Stimulated activated CD8-positive, alpha-beta memory T cell treated with anti-CD3 and anti-CD28 coated beads, Interleukin-2, amount 100 ng/mL, for 48 hours (primary cell): ENCODE results near the gene PRRT3.
"Not testable (repeated sequence)": the region's sequence is repeated elsewhere in the genome, so short reads cannot be mapped to it uniquely, and the experiment has no call there.

ENCODE experiments used
- DNase-seq, 2 donors: peaks; one replicate each; pipeline ENCODE4 v3.0.0-alpha.2; 2020; ENCODE audit warnings: low read depth in 2 of 2

The PRRT3 gene

DNA sequence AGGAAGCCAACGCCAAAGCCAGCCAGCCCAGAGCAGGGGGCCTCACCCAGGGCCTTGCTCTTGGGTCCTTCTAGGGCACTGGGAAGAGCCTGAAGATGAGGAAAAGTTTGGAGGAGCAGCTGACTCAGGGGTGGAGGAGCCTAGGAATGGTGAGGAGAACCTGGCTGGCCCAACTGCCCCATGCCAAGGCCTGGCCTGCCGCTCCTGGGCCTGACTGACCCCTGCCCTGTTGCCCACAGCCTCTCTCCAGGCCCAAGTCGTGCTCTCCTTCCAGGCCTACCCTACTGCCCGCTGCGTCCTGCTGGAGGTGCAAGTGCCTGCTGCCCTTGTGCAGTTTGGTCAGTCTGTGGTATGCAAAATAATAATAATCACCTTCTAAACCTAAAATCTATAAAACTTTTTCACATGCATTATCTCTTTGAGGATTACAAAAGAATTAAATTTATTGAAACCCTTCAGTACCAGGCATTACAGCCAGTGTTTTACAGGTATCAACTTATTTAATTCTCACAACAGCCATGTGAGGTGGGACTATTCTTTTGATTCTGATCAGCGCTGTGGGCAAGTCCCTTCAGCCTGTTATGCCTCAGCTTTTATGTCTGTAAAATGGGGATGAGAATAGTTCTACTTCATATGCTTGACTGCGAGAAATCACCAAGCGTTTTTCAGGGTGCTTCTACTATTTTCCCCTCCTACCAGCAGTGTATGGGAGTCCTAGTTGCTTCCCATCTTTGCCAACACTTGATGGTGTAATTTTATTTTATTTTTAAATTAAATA lies 33.8 kb downstream of the PRRT3 start:
- DNase-seq = no peak

DNA sequence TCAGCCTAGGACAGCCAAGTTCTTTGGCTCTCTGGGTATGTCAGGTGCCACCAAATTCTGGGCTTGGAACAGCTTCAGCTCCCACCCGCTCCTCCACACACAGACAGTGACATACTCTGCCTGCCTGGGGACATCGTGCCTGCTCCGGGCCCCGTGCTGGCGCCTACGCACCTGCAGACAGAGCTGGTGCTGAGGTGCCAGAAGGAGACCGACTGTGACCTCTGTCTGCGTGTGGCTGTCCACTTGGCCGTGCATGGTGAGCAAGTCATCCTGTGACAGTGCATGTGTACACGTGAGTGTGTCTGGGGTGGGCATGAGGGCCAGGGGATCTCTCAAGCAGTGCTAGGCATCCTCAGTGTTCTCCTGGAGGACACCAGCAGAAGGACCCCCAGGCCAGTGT lies 34.4 kb downstream of the PRRT3 start:
- no peak for DNase-seq

GRCh38 chr3:9916734-9917680 lies 35.2 kb downstream of the PRRT3 start, which contains the start of gene IL17RC:
IL17RC (plus strand) TSS chr3:9917098; CDS start chr3:9917316, 218 bp downstream.
- DNase-seq = peak in 1 of 2 donors; percentile 30

DNA sequence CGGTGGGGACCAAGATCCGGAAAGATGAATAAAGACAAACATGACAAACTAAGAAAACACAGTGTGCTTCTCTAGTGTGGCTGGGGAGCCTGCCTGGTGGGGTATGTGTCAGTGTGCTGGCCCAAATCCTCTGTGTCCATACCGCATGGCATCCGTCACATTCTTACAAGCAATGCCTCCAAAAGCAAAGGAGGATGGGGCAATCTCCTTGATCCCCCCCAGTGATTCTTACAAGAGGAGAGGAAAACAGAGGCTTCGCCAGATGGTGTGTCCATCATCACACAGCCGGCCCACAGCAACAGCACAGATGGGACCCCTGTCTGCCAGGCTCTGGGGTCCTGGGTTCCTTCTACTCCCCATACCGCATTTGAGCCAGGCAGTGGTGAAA lies 35.9 kb downstream of the PRRT3 start:
- DNase-seq = no peak

- peak; percentile 21 to 27 for DNase-seq
Observed at GRCh38 chr3:9915254-9916141, 36.7 kb downstream of the PRRT3 start.

- DNase-seq = no peak
Observed at GRCh38 chr3:9914559-9915253, 37.5 kb downstream of the PRRT3 start.

GRCh38 chr3:9914011-9914410 lies 38.2 kb downstream of the PRRT3 start:
- DNase-seq = no peak

GRCh38 chr3:9913601-9914000 lies 38.6 kb downstream of the PRRT3 start:
- no peak for DNase-seq

- DNase-seq = no peak
Observed at GRCh38 chr3:9912294-9912935, 39.8 kb downstream of the PRRT3 start.

DNA sequence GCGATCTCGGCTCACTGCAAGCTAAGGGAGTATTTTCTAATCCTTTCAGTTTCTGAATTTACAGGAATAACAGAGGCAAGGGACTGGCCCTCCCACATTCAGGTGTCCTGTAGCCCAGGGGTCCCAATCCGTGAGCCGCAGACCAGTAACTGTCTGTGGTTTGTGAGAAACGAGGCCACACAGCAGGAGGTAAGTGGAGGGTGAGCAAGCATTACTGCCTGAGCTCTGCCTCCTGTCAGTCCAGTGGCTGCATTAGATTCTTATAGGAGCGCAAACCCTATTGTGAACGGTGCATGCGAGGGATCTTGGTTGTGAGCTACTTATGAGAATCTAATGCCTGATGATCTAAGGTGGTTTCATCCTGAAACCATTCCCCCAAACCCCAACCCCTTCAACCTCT lies 40.3 kb downstream of the PRRT3 start:
- no peak for DNase-seq

DNA sequence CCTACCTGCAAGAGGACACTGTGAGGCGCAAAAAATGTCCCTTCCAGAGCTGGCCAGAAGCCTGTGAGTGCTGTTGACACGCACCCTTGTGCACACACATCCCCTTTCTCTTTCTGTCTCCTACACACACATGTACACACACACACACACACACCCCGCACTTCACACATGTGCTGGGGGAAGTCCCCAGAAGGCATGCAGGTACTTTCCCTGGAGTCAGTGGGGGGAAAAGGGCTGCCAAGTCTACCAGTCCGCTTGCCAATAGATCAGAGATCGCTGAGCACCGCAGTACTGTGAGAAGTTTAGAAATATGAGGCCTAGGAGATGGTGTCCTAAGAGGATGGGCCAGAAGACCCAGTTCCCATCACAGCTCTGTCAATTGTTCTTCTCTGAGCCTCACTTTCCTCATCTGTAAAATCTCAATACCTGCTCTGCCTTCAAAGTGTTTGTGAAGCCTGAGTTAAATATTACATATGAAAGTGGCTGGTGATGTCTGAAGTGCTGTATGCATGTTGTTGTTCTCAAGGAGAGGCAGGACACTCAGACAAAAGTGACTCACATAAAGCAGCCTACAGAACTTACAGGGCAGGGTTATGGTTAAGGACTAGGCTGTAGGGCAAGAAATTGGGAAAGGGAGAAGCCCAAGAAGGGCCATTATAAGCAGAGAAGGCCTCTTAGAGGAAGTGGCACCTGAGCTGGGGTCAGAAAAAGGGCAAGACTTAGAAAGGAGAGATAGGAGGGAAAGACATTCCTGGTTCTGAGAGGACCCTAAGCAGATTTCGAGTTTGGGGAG lies 42.8 kb downstream of the PRRT3 start:
- DNase-seq = no peak

- DNase-seq = no peak
Observed at GRCh38 chr3:9908286-9908685, 43.9 kb downstream of the PRRT3 start.

GRCh38 chr3:9906480-9906879 lies 45.7 kb downstream of the PRRT3 start:
- no peak for DNase-seq

- no peak for DNase-seq
Observed at GRCh38 chr3:9903904-9904303, 48.3 kb downstream of the PRRT3 start.

GRCh38 chr3:9903238-9903624 lies 49.0 kb downstream of the PRRT3 start:
- DNase-seq = no peak

DNA sequence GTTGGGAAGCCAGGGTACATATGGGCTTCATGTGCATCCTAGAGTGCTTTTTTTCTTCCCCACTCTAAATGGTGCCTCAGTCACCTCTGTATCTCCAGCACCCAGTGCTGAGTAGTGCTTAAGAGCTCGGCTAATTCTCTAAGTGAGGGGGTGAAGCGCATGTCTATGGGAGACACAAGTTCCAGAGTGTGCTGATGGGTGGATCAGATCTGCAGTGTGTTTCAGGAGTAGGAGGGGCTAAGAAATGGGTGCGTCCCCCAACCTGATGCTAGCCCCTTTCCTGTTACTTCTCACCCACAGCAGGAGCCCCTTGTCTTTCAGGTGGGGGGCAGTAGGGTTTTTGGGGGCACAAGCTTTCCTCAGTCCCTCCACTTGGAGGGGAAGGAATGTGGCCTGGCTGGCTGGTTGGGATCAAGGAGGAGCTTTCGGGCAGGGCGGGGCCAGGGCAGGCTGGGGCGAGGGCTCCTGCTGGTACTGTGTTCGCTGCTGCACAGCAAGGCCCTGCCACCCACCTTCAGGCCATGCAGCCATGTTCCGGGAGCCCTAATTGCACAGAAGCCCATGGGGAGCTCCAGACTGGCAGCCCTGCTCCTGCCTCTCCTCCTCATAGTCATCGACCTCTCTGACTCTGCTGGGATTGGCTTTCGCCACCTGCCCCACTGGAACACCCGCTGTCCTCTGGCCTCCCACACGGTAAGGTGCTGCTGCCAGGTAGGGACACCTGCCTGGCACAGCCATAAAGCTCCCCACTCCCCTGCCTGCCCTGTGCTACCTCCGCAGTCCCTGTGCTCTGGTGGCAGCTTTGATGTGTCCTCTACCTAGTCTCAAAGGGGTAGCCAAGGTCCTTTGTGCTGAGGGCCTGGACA lies 49.6 kb downstream of the PRRT3 start, which contains the start of gene IL17RE:
Gene IL17RE, plus strand, starts transcription at position 477 of the 866 bp plus-strand sequence. Its CDS starts 85 bp downstream, at position 562.
- DNase-seq = no peak

DNA sequence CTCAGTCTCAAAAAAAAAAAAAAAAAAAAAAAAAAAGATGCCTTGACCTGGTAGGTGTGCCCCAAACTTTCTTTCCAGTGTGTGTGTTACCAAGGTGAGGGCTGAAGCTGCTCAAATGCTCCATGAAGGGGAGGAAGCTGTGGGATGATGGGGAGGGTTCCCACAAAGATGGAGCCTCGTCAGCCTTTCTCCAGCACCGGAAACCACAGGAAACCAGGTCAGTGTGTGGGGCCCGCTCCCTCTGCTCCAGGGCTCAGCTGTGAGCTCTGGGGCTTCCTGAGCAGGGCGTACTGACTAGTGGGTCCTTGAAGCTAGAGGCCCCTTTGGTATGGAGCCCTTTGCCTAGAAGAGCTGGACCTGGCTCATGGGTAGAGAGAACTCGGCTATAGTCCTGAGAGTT lies 50.2 kb downstream of the PRRT3 start:
- DNase-seq = peak in 1 of 2 donors; percentile 23

DNA sequence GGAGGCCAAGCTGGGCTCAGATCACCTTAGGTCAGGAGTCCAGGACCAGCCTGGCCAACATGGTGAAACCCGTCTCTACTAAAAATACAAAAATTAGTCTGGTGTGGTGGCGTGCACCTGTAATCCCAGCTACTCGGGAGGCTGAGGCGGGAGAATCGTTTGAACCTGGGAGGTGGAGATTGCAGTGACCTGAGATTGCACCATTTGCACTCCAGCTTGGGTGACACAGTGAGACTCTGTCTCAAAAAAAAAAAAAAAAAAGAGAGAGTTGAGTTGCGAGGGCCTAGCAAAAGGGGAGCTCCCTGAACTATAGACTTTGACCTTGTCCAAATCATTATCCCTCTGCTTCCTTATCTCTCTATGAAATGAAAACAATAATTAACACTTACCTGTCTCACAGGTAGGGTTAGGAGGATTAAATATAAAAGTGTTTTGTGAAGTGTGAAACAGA lies 51.2 kb downstream of the PRRT3 start:
- not testable (repeated sequence) for DNase-seq
